Neural cell (in vitro differentiated cells): ENCODE measurements around the gene DYRK2. TPM values are rescaled to one million over a fixed set of nuclear protein-coding genes. Genes with fewer than 3 reads are reported as not detected.

Source experiments
- H2AFZ ChIP-seq: fragments of 200-600, 300-800 bp; sonication (generic), shearing (Covaris generic); 2 replicates; pipeline ENCODE4 v1.6.0; 2014; ENCODE audit warnings: low read depth, mild to moderate bottlenecking, antibody characterized with exemption, low read length, moderate library complexity
- H3F3A ChIP-seq: fragments of 200-600 bp; shearing (Covaris generic); 2 replicates; pipeline ENCODE4 v1.6.1; 2016; ENCODE audit warnings: mild to moderate bottlenecking, moderate library complexity, mixed read lengths, antibody characterized with exemption, low read length; ENCODE audit not compliant: insufficient read depth, poor library complexity, severe bottlenecking
- H3K27ac ChIP-seq: fragments of 200-600, 300-800 bp; sonication (generic), shearing (Covaris generic); 2 replicates; pipeline ENCODE4 v1.5.1; 2014; ENCODE audit warnings: mild to moderate bottlenecking, low read length, moderate library complexity
- H3K27me3 ChIP-seq: fragments of 300-800, 200-600 bp; sonication (generic), shearing (Covaris generic); 2 replicates; pipeline ENCODE4 v1.6.0; 2014; ENCODE audit warnings: mild to moderate bottlenecking, low read depth, low read length, moderate library complexity; ENCODE audit not compliant: insufficient read depth
- H3K36me3 ChIP-seq: fragments of 300-800, 200-600 bp; sonication (generic), shearing (Covaris generic); 2 replicates; pipeline ENCODE4 v1.5.1; 2014; ENCODE audit warnings: mild to moderate bottlenecking, antibody characterized with exemption, low read length, moderate library complexity; ENCODE audit not compliant: insufficient read depth
- H3K4me2 ChIP-seq: fragments of 300-800, 200-600 bp; sonication (generic), shearing (Covaris generic); 2 replicates; pipeline ENCODE4 v1.6.0; 2014; ENCODE audit warnings: mild to moderate bottlenecking, low read length
- H3K4me3 ChIP-seq: fragments of 300-800, 200-600 bp; sonication (generic), shearing (Covaris generic); 2 replicates; pipeline ENCODE4 v1.5.1; 2014; ENCODE audit warnings: mild to moderate bottlenecking, low read length, moderate library complexity
- H3K79me2 ChIP-seq: fragments of 200-600 bp; shearing (Covaris generic); replicated peaks from 2 replicates; pipeline ENCODE4 v1.6.0; 2014; ENCODE audit warnings: mild to moderate bottlenecking, low read length, moderate library complexity; ENCODE audit not compliant: insufficient read depth
- H3K9ac ChIP-seq: fragments of 300-800, 200-600 bp; sonication (generic), shearing (Covaris generic); 2 replicates; pipeline ENCODE4 v1.6.1; 2016; ENCODE audit warnings: mild to moderate bottlenecking, low read length, mixed read lengths
- H3K9me2 ChIP-seq: fragments of 200-600 bp; shearing (Covaris generic); 2 replicates; pipeline ENCODE4 v1.6.1; 2016; ENCODE audit warnings: mild to moderate bottlenecking, low read length, mixed read lengths; ENCODE audit not compliant: insufficient read depth
- H3K9me3 ChIP-seq: fragments of 200-600, 300-800 bp; sonication (generic), shearing (Covaris generic); 2 replicates; pipeline ENCODE4 v1.6.1; 2016; ENCODE audit warnings: mild to moderate bottlenecking, mixed run types, low read length, moderate library complexity, mixed read lengths
- H4K20me1 ChIP-seq: fragments of 200-600 bp; shearing (Covaris generic); 2 replicates; pipeline ENCODE4 v1.6.1; 2016; ENCODE audit warnings: mild to moderate bottlenecking, mixed run types; ENCODE audit not compliant: insufficient read depth
- EP300 ChIP-seq: fragments of 450-650 bp; conservative IDR thresholded peaks from 2 replicates; pipeline ENCODE4 v1.6.1; 2014; ENCODE audit warnings: antibody characterized with exemption, mild to moderate bottlenecking, moderate library complexity; ENCODE audit not compliant: poor library complexity, severe bottlenecking
- EZH2 ChIP-seq: fragments of 200-600, 300-800 bp; shearing (Covaris generic), sonication (generic); IDR thresholded peaks from 2 replicates; pipeline ENCODE4 v1.6.1; 2014; ENCODE audit warnings: antibody characterized with exemption, low read length, borderline replicate concordance, mild to moderate bottlenecking; ENCODE audit not compliant: insufficient read depth, poor library complexity, severe bottlenecking
- MXI1 ChIP-seq: fragments of 450-650 bp; conservative IDR thresholded peaks from 2 replicates; pipeline ENCODE4 v1.6.1; 2014; ENCODE audit warnings: antibody characterized with exemption, mild to moderate bottlenecking; ENCODE audit not compliant: poor library complexity, severe bottlenecking
- POLR2AphosphoS5 ChIP-seq: IDR thresholded peaks from 2 replicates; pipeline ENCODE4 v1.6.1; 2012
- RAD21 ChIP-seq: fragments of 450-650 bp; conservative IDR thresholded peaks from 2 replicates; pipeline ENCODE4 v1.6.1; 2014; ENCODE audit warnings: antibody characterized with exemption, mild to moderate bottlenecking, moderate library complexity
- SMC3 ChIP-seq: fragments of 450-650 bp; conservative IDR thresholded peaks from 2 replicates; pipeline ENCODE4 v1.6.1; 2014; ENCODE audit warnings: antibody characterized with exemption, mild to moderate bottlenecking, moderate library complexity; ENCODE audit not compliant: poor library complexity
- TAF1 ChIP-seq: IDR thresholded peaks from 2 replicates; pipeline ENCODE4 v1.6.1; 2012; ENCODE audit warnings: low read depth
- polyA plus RNA-seq: library from polyadenylated mRNA; depleted of rRNA; stranded (reverse); fragments of >200 nt; gene quantifications from 2 replicates; pipeline ENCODE4 v1.2.3, GENCODE V29; 2014
- TF ChIP-seq, protein P1 (sequence below): IDR thresholded peaks from 2 replicates; pipeline ENCODE4 v1.6.1; 2012; ENCODE audit warnings: borderline replicate concordance
- TF ChIP-seq, protein P2 (sequence below): fragments of 450-650 bp; IDR thresholded peaks from 2 replicates; pipeline ENCODE4 v1.5.1; 2014; ENCODE audit warnings: antibody characterized with exemption, mild to moderate bottlenecking, moderate library complexity; ENCODE audit not compliant: poor library complexity, severe bottlenecking

The DYRK2 gene
- polyA plus RNA-seq, 1 donor from 2014 or later: 50.6 TPM

DNA sequence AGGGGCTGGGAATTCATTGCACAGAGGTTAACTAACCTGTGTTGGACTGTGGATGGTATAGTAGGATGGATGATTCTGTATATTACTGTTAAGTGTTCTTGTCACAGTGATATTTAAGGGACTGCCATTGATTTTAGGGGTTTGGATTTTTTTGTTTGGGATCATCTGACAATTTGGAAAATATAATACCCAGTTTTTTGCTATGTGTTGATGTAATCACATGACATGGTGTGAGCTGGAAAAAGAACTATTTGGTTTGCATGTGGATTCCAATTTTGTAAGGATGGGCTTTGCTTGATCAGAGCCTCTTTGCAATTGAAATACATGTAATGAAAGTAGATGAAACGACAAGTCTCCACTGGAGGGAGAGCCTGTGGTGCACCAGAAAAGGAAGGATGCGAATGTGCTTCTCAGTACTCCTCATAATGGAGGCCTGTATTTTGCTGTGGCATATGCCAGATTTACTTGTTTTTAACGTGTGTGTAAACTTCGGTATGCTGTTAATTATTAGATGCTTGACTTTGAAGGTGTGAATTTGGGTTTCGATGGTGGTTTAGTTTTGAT lies 2.7 kb downstream of the DYRK2 start:
- Histone ChIP-seq H3K4me3 (peak overlapping the region; percentile 89), H3K36me3 (peaks cover 13% of the 10 kb centered on the region), H3F3A (no peaks in the 10 kb centered on the region), H3K79me2 (peaks cover 70% of the 10 kb centered on the region), H3K9ac (peak overlapping the region; percentile 96), H3K4me2 (peak overlapping the region; percentile 87), H3K9me3 (no peaks in the 10 kb centered on the region), H3K27me3 (no peaks in the 10 kb centered on the region), H3K9me2 (no peaks in the 10 kb centered on the region), H4K20me1 (peaks cover 4% of the 10 kb centered on the region), H3K27ac (peak overlapping the region; percentile 80), H2AFZ (no peak overlapping the region)
- TF ChIP-seq SMC3 (peak; percentile 75), RAD21 (peak; percentile 74), EZH2 (no peak), TAF1 (no peak), POLR2AphosphoS5 (no peak), MXI1 (no peak), EP300 (no peak)
- TF ChIP-seq, protein P1, sequence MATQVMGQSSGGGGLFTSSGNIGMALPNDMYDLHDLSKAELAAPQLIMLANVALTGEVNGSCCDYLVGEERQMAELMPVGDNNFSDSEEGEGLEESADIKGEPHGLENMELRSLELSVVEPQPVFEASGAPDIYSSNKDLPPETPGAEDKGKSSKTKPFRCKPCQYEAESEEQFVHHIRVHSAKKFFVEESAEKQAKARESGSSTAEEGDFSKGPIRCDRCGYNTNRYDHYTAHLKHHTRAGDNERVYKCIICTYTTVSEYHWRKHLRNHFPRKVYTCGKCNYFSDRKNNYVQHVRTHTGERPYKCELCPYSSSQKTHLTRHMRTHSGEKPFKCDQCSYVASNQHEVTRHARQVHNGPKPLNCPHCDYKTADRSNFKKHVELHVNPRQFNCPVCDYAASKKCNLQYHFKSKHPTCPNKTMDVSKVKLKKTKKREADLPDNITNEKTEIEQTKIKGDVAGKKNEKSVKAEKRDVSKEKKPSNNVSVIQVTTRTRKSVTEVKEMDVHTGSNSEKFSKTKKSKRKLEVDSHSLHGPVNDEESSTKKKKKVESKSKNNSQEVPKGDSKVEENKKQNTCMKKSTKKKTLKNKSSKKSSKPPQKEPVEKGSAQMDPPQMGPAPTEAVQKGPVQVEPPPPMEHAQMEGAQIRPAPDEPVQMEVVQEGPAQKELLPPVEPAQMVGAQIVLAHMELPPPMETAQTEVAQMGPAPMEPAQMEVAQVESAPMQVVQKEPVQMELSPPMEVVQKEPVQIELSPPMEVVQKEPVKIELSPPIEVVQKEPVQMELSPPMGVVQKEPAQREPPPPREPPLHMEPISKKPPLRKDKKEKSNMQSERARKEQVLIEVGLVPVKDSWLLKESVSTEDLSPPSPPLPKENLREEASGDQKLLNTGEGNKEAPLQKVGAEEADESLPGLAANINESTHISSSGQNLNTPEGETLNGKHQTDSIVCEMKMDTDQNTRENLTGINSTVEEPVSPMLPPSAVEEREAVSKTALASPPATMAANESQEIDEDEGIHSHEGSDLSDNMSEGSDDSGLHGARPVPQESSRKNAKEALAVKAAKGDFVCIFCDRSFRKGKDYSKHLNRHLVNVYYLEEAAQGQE: peak; percentile 14
- TF ChIP-seq, protein P2, sequence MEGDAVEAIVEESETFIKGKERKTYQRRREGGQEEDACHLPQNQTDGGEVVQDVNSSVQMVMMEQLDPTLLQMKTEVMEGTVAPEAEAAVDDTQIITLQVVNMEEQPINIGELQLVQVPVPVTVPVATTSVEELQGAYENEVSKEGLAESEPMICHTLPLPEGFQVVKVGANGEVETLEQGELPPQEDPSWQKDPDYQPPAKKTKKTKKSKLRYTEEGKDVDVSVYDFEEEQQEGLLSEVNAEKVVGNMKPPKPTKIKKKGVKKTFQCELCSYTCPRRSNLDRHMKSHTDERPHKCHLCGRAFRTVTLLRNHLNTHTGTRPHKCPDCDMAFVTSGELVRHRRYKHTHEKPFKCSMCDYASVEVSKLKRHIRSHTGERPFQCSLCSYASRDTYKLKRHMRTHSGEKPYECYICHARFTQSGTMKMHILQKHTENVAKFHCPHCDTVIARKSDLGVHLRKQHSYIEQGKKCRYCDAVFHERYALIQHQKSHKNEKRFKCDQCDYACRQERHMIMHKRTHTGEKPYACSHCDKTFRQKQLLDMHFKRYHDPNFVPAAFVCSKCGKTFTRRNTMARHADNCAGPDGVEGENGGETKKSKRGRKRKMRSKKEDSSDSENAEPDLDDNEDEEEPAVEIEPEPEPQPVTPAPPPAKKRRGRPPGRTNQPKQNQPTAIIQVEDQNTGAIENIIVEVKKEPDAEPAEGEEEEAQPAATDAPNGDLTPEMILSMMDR: peak; percentile 65

DNA sequence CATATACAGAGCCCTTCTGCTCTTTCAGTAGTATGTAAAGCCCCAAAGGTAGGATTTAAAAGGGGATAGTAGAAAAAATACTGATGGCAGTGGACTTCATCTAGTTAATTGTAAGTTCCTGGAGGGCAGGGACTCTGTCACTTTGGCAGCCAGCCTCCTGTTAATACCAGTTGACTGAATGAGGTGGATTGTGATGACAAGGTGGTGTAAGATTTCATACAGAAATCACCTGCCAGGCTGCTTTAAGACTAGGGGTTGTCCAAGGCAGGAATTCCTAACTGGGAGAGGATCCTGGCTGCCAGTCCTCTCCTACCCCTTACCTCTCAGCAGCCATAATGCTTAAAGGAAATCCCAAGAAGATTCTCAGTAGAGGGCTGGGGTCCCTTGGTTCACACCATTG lies 7.3 kb downstream of the DYRK2 start:
- no peak for TF ChIP-seq MXI1
- H3K4me2 ChIP-seq: no peak overlapping the region
- peaks cover 14% of the 10 kb centered on the region for H4K20me1 ChIP-seq
- no peak overlapping the region for H3K9ac ChIP-seq
- peaks cover 100% of the 10 kb centered on the region for H3K79me2 ChIP-seq
- H3K27me3 ChIP-seq: no peaks in the 10 kb centered on the region
- no peak overlapping the region for H3K4me3 ChIP-seq
- H3K9me2 ChIP-seq: no peaks in the 10 kb centered on the region
- H3K9me3 ChIP-seq: no peaks in the 10 kb centered on the region
- H3F3A ChIP-seq: no peaks in the 10 kb centered on the region
- H3K36me3 ChIP-seq: peaks cover 29% of the 10 kb centered on the region
- H3K27ac ChIP-seq: no peak overlapping the region
- no peak overlapping the region for H2AFZ ChIP-seq
